Adipocyte (in vitro differentiated cells): ENCODE data around the gene MSL1.
A peak's percentile ranks its signal among the peaks of the same experiment; 100 is the strongest.

Experiments used
- DNase-seq: peaks from one replicate; pipeline ENCODE4 v3.0.0-alpha.2; 2015; ENCODE audit warnings: low read depth
- H3K27me3 ChIP-seq: replicated peaks from 2 replicates; pipeline ENCODE4 v1.7.0; 2013; ENCODE audit warnings: mild to moderate bottlenecking, low read length, moderate library complexity; ENCODE audit not compliant: control insufficient read depth, insufficient read depth
- H3K36me3 ChIP-seq: 2 replicates; pipeline ENCODE4 v1.7.0; 2013; ENCODE audit warnings: low read length, mild to moderate bottlenecking, moderate library complexity; ENCODE audit not compliant: control insufficient read depth, insufficient read depth, severe bottlenecking
- H3K4me1 ChIP-seq: 2 replicates; pipeline ENCODE4 v1.7.0; 2013; ENCODE audit warnings: mild to moderate bottlenecking, low read length, moderate library complexity; ENCODE audit not compliant: control insufficient read depth, insufficient read depth
- H3K4me3 ChIP-seq: 2 replicates; pipeline ENCODE4 v1.7.0; 2013; ENCODE audit warnings: mild to moderate bottlenecking, low read length, moderate library complexity
- H3K9ac ChIP-seq: 2 replicates; pipeline ENCODE4 v1.7.0; 2013; ENCODE audit warnings: mild to moderate bottlenecking, low read length, moderate library complexity
- H3K9me3 ChIP-seq: 2 replicates; pipeline ENCODE4 v1.7.0; 2013; ENCODE audit warnings: mild to moderate bottlenecking, low read length, moderate library complexity; ENCODE audit not compliant: control insufficient read depth

MSL1 gene

DNA sequence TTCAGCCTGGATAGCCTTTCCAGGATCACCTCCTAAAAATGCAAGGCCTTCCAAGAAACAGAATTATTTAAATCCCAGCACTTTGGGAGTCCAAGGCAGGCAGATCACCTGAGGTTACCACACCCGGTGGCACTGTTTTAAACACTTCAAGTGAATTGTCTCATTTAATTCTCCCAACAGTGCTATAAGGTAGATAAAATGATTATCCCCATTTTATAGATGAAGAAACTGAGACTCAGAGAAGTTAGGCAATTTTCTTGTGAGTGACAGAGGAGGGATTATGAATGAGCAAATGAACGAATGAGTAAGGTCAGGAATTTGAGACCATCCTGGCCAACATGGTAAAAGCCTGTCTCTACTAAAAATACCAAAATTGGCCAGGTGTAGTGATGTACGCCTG, 42.2 kb upstream of the MSL1 start:
- Histone ChIP-seq H3K4me1 (peaks cover 31% of the 10 kb centered on the region), H3K27me3 (no peaks in the 10 kb centered on the region), H3K9me3 (no peaks in the 10 kb centered on the region), H3K4me3 (no peak overlapping the region), H3K36me3 (peaks cover 40% of the 10 kb centered on the region), H3K9ac (no peak overlapping the region)
- no peak for DNase-seq

DNA sequence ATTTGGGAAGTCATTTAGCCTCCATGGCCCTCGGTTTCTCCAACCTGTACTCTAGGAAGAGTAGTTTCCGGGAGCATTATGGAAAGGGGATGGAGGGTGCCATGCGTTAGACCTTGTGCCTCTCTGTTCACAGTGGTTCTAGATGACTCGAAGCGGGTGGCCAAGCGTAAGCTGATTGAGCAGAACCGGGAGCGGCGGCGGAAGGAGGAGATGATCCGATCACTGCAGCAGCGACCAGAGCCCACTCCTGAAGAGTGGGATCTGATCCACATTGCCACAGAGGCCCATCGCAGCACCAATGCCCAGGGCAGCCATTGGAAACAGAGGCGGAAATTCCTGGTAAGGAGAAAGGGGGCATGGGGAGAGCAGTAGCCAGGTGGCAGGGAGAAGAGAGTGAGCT, 37.3 kb upstream of the MSL1 start:
- H3K27me3 ChIP-seq: no peaks in the 10 kb centered on the region
- H3K9ac ChIP-seq: no peak overlapping the region
- no peak overlapping the region for H3K4me3 ChIP-seq
- peaks cover 66% of the 10 kb centered on the region for H3K36me3 ChIP-seq
- H3K4me1 ChIP-seq: peaks cover 3% of the 10 kb centered on the region
- DNase-seq: no peak
- no peaks in the 10 kb centered on the region for H3K9me3 ChIP-seq

DNA sequence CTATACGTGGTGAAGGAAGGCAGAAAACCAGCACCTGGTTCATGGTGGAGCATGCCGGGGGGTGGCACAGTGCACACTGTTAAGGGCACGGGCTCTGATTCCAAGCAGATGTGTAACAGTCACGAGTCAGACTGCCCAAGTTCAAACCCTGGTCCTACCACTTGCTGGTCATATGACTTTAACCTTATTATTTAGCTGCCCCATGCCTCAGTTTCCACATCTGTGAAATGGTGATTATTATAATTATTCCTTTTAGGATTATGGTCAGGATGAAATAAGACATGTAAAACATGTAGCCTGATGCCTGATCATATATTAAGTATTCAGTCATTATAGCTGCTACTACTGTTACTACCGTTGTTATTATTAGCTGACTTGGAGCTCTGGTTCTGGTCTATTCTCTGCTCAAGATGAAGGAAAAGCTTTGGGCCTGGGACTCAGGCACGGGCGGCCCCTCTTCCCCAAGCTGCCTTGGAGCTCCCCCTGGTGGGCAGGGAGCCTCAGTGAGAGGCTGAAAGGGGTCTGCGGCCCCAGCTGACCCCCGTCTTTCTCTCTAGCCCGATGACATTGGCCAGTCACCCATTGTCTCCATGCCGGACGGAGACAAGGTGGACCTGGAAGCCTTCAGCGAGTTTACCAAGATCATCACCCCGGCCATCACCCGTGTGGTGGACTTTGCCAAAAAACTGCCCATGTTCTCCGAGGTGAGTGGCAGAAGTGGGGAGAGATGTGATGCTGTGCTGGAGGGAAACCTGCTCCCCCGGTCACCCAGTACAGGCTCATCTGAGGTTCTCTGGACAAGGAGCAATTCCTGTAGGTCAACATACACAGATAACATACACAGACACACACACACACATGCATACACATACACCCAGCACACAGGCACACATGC, 35.4 kb upstream of the MSL1 start:
- DNase-seq: peak; percentile 70
- peaks cover 67% of the 10 kb centered on the region for H3K36me3 ChIP-seq
- no peak overlapping the region for H3K4me3 ChIP-seq
- no peaks in the 10 kb centered on the region for H3K27me3 ChIP-seq
- H3K4me1 ChIP-seq: peaks cover 3% of the 10 kb centered on the region
- no peak overlapping the region for H3K9ac ChIP-seq
- H3K9me3 ChIP-seq: no peaks in the 10 kb centered on the region

DNA sequence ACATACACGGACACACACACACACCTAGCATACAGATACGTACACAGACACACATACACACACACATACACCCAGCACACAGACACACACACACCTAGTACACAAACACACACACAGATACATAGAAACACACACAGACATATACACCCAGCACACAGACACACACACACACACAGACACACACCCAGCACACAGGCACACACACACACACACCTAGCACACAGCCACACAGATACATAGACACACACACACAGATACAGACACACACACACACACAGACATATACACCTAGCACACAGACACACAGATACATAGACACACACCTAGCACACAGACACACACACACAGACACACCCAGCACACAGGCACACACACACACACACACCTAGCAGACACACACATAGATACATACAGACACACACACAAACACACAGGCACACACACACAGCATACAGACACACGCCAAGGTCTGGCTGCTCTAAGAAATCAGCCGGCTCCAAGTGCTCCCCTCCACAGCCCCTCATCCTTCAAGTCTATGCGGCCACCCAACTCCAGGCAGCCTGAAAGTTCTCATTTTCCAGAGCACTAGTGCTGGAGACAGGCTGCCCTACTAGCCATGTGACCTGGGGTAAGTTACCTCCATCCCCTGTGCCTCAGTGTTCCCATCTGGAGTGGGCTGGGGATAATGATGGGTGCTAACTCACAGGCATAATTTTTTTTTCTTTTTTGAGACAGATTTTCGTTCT, 34.5 kb upstream of the MSL1 start:
- no peak for DNase-seq
- Histone ChIP-seq H3K36me3 (peaks cover 67% of the 10 kb centered on the region), H3K4me1 (peaks cover 3% of the 10 kb centered on the region), H3K27me3 (no peaks in the 10 kb centered on the region), H3K9ac (no peak overlapping the region), H3K9me3 (no peaks in the 10 kb centered on the region), H3K4me3 (no peak overlapping the region)

GRCh38 chr17:40087903-40088718, 33.7 kb upstream of the MSL1 start:
- no peaks in the 10 kb centered on the region for H3K27me3 ChIP-seq
- H3K4me3 ChIP-seq: no peak overlapping the region
- H3K4me1 ChIP-seq: peaks cover 9% of the 10 kb centered on the region
- DNase-seq: no peak
- H3K36me3 ChIP-seq: peaks cover 72% of the 10 kb centered on the region
- no peaks in the 10 kb centered on the region for H3K9me3 ChIP-seq
- H3K9ac ChIP-seq: no peak overlapping the region

DNA sequence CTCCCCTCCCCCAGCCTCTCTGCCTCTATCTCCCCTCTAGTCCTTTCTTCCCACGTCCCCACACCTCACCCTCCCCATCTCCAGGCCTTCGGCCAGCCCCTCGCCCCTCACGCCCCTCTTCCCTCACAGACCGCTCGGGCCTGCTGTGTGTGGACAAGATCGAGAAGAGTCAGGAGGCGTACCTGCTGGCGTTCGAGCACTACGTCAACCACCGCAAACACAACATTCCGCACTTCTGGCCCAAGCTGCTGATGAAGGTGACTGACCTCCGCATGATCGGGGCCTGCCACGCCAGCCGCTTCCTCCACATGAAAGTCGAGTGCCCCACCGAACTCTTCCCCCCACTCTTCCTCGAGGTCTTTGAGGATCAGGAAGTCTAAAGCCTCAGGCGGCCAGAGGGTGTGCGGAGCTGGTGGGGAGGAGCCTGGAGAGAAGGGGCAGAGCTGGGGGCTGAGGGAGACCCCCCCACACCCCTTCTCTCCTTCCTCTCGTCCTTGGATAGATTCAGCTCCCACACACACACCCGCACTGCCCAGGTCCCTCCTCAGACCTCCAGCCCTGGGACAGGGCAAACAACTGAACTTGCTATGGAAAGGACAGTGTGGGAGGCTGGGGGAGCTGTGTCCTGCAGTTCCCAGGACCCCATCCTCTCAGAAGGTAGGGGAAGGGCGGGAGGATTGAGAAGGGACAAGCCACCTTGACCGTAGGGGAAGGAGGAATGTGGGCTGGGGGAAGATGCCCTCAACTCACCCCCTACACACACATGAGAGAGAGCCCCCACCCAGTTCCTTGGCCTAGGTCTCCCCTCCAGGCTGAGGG, 32.5 kb upstream of the MSL1 start:
- peaks cover 72% of the 10 kb centered on the region for H3K36me3 ChIP-seq
- no peak overlapping the region for H3K9ac ChIP-seq
- H3K9me3 ChIP-seq: no peaks in the 10 kb centered on the region
- no peak overlapping the region for H3K4me3 ChIP-seq
- no peak for DNase-seq
- peaks cover 17% of the 10 kb centered on the region for H3K4me1 ChIP-seq
- H3K27me3 ChIP-seq: no peaks in the 10 kb centered on the region

DNA sequence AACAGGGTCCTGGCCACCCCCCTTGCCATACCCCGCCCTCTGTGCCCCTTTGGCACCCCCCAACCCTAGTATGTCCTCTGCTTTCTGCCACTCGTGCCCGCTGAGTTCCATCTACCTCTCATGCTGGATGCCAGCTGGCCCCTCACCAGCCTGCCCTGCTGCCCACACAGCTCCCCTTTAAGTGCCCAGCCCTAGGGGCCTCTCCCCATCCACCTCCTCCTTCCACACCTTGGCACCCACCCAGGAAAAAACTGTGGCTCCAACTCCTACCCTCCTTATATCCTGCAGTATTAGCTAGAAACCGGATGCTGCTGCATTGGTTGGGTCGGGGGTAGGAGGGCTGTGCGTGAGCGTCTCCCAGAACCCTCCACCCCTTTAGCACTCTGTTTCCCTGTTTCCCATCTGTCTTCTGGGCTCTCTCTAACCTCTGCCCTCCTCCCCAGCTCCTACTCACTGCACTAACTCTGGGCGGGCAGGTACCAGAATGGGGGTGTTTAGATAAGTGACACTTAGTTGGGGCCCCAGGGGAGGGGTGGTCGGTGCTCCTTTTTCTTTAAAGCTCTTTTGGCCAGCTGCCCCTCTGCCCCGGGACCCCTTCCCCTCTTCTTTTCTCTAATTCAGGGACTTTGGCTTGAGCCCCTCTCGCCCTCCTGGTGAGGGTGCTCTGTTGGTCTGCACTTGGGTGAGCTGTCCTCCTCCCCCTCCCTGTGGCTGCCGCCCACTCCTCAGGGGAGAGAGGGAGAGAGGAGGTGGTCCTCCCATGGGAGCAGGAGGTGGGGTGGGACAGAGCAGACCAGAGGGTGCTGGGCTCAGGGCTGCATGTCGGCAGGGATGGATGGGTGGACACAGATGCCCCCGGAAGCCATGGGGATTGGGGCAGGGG, 31.3 kb upstream of the MSL1 start:
- no peaks in the 10 kb centered on the region for H3K9me3 ChIP-seq
- H3K9ac ChIP-seq: no peak overlapping the region
- H3K4me1 ChIP-seq: peaks cover 17% of the 10 kb centered on the region
- no peak for DNase-seq
- no peaks in the 10 kb centered on the region for H3K27me3 ChIP-seq
- peaks cover 74% of the 10 kb centered on the region for H3K36me3 ChIP-seq
- no peak overlapping the region for H3K4me3 ChIP-seq

GRCh38 chr17:40091691-40092397, 29.9 kb upstream of the MSL1 start:
- Histone ChIP-seq H3K9ac (no peak overlapping the region), H3K9me3 (no peaks in the 10 kb centered on the region), H3K27me3 (no peaks in the 10 kb centered on the region), H3K36me3 (peaks cover 73% of the 10 kb centered on the region), H3K4me3 (no peak overlapping the region), H3K4me1 (peaks cover 23% of the 10 kb centered on the region)
- DNase-seq: no peak

DNA sequence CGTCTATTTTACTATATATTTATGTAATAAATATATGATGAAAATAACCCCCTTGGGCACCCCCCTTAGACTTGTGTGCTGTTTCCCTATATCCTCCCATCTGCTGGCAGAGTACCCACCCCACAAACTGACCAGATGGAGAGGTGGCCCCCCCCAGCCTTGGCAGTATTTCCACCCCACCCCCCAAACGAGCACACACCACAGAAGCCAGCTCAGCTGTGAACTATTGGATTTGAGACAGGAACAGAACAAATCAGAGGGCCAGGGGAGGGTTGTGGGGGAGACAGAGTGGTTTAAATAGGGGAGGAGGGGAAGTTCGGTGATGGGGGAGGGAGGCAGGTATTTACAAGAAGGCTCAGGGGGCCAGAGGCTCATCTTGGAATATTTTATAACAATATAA, 29.2 kb upstream of the MSL1 start:
- H3K9me3 ChIP-seq: no peaks in the 10 kb centered on the region
- no peaks in the 10 kb centered on the region for H3K27me3 ChIP-seq
- H3K9ac ChIP-seq: peak overlapping the region; percentile 65
- DNase-seq: no peak
- H3K4me3 ChIP-seq: no peak overlapping the region
- peaks cover 30% of the 10 kb centered on the region for H3K4me1 ChIP-seq
- peaks cover 72% of the 10 kb centered on the region for H3K36me3 ChIP-seq
